HL-60 (cell line): Measurements from ENCODE around the gene RSAD2.

Source experiments
- DNase-seq, 2 experiments: peaks; one replicate each; pipeline ENCODE4 v3.0.0-alpha.2; 2010 to 2020; ENCODE audit warnings: low read depth in 1 of 2, low spot score in 1 of 2
- H3K27ac ChIP-seq: fragments of 250-450 bp; sonication (Bioruptor Pico); replicated peaks from 2 replicates; pipeline ENCODE4 v1.5.1; 2020; ENCODE audit warnings: mild to moderate bottlenecking, moderate library complexity
- H3K27me3 ChIP-seq: fragments of 250-450 bp; sonication (Bioruptor Pico); 2 replicates; pipeline ENCODE4 v1.5.1; 2021; ENCODE audit warnings: mild to moderate bottlenecking, moderate library complexity; ENCODE audit not compliant: insufficient read depth, poor library complexity, severe bottlenecking
- H3K4me3 ChIP-seq: replicated peaks from 2 replicates; pipeline ENCODE4 v1.5.1; 2011; ENCODE audit warnings: mild to moderate bottlenecking, control low read depth, low read length; ENCODE audit not compliant: insufficient read depth
- GABPA ChIP-seq: IDR thresholded peaks from 2 replicates; pipeline ENCODE4 v1.6.1; 2012; ENCODE audit warnings: low read depth
- POLR2AphosphoS5 ChIP-seq: IDR thresholded peaks from 2 replicates; pipeline ENCODE4 v1.6.1; 2012; ENCODE audit warnings: low read depth
- SPI1 ChIP-seq: IDR thresholded peaks from 2 replicates; pipeline ENCODE4 v1.6.1; 2012; ENCODE audit warnings: low read depth, mild to moderate bottlenecking, borderline replicate concordance
- TF ChIP-seq, protein P1 (sequence below): IDR thresholded peaks from 2 replicates; pipeline ENCODE4 v1.6.1; 2012; ENCODE audit warnings: low read depth; ENCODE audit not compliant: insufficient replicate concordance
- TF ChIP-seq, protein P2 (sequence below): IDR thresholded peaks from one replicate; pipeline ENCODE4 v1.5.1; 2011; ENCODE audit warnings: low read length, control low read depth, inconsistent platforms; ENCODE audit not compliant: insufficient read depth

RSAD2 gene

GRCh38 chr2:6883448-6884122 lies 6.0 kb downstream of the RSAD2 start:
- no peak for DNase-seq
- TF ChIP-seq SPI1: no peak
- Histone ChIP-seq H3K27ac (no peak overlapping the region), H3K27me3 (no peaks in the 10 kb centered on the region), H3K4me3 (no peak overlapping the region)

- TF ChIP-seq, protein P1, sequence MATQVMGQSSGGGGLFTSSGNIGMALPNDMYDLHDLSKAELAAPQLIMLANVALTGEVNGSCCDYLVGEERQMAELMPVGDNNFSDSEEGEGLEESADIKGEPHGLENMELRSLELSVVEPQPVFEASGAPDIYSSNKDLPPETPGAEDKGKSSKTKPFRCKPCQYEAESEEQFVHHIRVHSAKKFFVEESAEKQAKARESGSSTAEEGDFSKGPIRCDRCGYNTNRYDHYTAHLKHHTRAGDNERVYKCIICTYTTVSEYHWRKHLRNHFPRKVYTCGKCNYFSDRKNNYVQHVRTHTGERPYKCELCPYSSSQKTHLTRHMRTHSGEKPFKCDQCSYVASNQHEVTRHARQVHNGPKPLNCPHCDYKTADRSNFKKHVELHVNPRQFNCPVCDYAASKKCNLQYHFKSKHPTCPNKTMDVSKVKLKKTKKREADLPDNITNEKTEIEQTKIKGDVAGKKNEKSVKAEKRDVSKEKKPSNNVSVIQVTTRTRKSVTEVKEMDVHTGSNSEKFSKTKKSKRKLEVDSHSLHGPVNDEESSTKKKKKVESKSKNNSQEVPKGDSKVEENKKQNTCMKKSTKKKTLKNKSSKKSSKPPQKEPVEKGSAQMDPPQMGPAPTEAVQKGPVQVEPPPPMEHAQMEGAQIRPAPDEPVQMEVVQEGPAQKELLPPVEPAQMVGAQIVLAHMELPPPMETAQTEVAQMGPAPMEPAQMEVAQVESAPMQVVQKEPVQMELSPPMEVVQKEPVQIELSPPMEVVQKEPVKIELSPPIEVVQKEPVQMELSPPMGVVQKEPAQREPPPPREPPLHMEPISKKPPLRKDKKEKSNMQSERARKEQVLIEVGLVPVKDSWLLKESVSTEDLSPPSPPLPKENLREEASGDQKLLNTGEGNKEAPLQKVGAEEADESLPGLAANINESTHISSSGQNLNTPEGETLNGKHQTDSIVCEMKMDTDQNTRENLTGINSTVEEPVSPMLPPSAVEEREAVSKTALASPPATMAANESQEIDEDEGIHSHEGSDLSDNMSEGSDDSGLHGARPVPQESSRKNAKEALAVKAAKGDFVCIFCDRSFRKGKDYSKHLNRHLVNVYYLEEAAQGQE: no peak
- no peak for TF ChIP-seq GABPA
- no peak for DNase-seq
- no peak overlapping the region for H3K27ac ChIP-seq
- no peak overlapping the region for H3K4me3 ChIP-seq
- no peaks in the 10 kb centered on the region for H3K27me3 ChIP-seq
Measured at GRCh38 chr2:6885551-6885950, 8.0 kb downstream of the RSAD2 start.

DNA sequence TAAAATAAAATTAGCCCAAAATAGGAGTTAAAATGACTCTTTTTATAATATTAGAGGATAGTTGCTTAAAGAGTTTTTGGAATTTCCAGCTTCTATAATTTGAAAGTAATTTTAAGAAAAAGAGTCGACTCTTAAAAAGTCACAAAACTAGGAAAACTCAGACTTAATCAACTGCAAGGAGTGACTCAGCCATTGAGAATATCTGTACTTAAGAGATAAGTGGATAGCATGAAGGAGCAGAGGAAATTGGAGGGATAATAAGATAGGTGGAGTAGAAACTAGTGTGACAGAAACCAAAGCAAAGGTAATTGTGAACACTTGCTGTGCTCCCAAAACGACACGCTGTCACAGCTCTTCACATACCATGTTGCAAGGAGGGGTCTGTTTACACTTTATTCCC lies 8.4 kb downstream of the RSAD2 start:
- no peak for DNase-seq
- Histone ChIP-seq H3K27ac (no peak overlapping the region), H3K27me3 (no peaks in the 10 kb centered on the region), H3K4me3 (no peak overlapping the region)
- TF ChIP-seq SPI1: no peak
- TF ChIP-seq, protein P2, sequence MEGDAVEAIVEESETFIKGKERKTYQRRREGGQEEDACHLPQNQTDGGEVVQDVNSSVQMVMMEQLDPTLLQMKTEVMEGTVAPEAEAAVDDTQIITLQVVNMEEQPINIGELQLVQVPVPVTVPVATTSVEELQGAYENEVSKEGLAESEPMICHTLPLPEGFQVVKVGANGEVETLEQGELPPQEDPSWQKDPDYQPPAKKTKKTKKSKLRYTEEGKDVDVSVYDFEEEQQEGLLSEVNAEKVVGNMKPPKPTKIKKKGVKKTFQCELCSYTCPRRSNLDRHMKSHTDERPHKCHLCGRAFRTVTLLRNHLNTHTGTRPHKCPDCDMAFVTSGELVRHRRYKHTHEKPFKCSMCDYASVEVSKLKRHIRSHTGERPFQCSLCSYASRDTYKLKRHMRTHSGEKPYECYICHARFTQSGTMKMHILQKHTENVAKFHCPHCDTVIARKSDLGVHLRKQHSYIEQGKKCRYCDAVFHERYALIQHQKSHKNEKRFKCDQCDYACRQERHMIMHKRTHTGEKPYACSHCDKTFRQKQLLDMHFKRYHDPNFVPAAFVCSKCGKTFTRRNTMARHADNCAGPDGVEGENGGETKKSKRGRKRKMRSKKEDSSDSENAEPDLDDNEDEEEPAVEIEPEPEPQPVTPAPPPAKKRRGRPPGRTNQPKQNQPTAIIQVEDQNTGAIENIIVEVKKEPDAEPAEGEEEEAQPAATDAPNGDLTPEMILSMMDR: no peak
- no peak for TF ChIP-seq POLR2AphosphoS5
- TF ChIP-seq GABPA: no peak
- TF ChIP-seq, protein P1: no peak

DNA sequence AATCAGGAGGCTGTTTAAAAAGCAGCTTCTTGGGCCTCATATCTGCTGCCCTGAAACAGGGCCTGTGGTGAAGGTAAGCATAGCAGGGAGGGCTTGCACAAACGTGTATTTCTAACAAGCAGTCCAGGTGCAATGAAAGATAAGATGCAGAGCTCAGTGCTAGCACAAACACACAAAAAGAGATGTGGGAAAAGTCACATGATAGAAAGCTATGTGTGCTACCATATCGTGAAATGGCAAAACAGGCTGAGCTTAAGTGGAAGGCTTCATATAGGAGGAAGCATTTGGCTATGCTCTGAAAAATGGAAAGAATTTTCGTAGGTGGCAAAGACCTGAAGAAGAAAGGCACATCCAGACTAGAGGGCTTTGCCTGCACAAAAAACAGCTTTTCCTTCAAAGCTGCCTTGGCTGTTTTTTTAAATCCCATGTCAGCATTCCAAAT lies 10.2 kb downstream of the RSAD2 start:
- Histone ChIP-seq H3K4me3 (no peak overlapping the region), H3K27ac (no peak overlapping the region), H3K27me3 (no peaks in the 10 kb centered on the region)
- DNase-seq: no peak
- TF ChIP-seq, protein P2: no peak
- TF ChIP-seq POLR2AphosphoS5: no peak
- TF ChIP-seq, protein P1: no peak
- TF ChIP-seq GABPA: no peak
- TF ChIP-seq SPI1: no peak
